Left cardiac atrium (tissue), 4 donors: ENCODE measurements around the gene HHIPL1. TPM values are rescaled to one million over a fixed set of nuclear protein-coding genes. Genes with fewer than 3 reads are reported as not detected.
"Not testable (repeated sequence)": the region's sequence is repeated elsewhere in the genome, so short reads cannot be mapped to it uniquely, and the experiment has no call there.

Source experiments
- ATAC-seq, 2 donors: fragments of 200-7000 bp; cut with Tn5 transposase; one replicate each; pipeline ENCODE4 v1.9.1; 2020; ENCODE audit warnings: mild to moderate bottlenecking in 2 of 2, moderate library complexity in 2 of 2
- DNase-seq: peaks from one replicate; pipeline ENCODE4 v3.0.0-alpha.2; 2020
- intact Hi-C, 2 donors: fragments of 100-400 bp; cut with DNase I; formaldehyde crosslinking; loops; one replicate each; pipeline versions ENCODE4 v1.14.1 to v1.15.1; 2022 to 2023
- total RNA-seq, 2 donors: library from RNA; stranded (reverse); fragmentation: NEBNext Ultra II Directional; extraction: Animal tissue kit (Norgen Biotek cat#: 25700); gene quantifications; one replicate each; pipeline ENCODE4 v1.2.1, GENCODE V29; 2021
- donor health status: DM: no; HTN: yes; CAD: no.
- donor health status: DM: no; HTN: yes; CAD: no; lungs with severe emphysema.
- donor health status: DM: yes; HTN: yes; CAD: no.
- donor health status: Dilated cardiomyopathy.

Gene HHIPL1
- total RNA-seq, 2 donors from 2014 or later: 2.1 to 2.6 TPM

DNA sequence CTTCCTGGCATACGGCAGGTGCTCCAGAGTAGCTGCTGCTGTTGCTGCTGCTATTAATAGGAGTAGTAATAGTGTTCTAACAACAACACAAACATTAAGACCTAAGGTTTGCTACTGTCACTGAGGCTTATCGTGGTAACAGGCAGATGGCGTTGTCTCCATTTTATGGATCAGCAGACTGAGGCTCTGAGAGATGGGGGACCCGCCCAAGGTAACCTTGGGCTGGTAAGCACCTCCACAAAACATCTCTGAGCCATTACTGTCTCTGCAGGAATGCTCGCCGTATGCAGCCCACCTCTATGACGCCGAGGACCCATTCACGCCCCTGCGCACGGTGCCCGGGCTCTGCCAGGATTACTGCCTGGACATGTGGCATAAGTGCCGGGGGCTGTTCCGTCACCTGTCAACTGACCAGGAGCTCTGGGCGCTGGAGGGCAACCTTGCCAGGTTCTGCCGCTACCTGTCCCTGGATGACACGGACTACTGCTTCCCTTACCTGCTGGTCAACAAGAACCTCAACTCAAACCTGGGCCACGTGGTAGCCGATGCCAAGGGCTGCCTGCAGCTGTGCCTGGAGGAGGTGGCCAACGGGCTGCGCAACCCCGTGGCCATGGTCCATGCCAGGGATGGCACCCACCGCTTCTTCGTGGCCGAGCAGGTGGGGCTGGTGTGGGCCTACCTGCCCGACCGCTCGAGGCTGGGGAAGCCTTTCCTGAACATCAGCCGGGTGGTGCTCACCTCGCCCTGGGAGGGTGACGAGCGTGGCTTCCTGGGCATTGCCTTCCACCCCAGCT is 7.2 kb downstream of the HHIPL1 start:
- intact Hi-C loops: no loop called here
- ATAC-seq (no peak), DNase-seq (no peak)

DNA sequence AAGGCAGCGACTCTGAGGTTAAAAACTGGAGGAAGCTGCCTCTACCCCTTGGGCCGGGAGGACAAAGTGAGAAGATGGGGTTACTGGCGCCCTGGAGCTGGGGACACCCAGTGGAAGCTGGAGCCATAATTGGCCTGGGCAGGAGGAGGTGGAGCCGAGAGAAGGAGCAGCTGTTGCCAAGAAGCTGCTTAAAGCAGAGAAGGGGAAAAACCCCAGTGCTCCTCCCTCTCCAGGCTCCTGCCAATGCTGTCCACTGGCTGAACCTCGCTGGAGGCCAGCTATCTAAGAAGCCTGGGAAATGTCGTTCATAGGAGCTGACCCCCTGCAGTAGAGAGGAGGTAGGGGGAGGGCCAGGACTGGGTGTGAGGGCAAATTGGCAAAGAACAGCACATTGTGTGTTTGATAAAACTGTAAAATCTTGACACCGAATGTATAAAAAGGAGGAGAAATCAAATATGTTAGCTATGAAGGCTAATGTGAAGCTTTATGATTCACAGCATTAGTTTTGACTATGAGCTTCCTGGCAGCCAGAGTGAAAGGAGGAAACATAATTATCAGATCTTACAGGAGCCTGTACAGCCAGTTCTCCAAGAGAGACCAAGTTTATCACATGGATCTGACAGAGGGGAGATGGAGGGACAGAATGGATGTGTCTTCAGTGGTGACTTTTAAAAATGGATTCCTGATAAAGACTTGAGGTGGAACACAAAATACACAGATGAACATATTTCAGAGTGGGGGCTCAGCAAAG is 9.5 kb downstream of the HHIPL1 start:
- peak; percentile 86 to 94 for ATAC-seq
- intact Hi-C loops: no loop called here
- peak; percentile 58 for DNase-seq

DNA sequence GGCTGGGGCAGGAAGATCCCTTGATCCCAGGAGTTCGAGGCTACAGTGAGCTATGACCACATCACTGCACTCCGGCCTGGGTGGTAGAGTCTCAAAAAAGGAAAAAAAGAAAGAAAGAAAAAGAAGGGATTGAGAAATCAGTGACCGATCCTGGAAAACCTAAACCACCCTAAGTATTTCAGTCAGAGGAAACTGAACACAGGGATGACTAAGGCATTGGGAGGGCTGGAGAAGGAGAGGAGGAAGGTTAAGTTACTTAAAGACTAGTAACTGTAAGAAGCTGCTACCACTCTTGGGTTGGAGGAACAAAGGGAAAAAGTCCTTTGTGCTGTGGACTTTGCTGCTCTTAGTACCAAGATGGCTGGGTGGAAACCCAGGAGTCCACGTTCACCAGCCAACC is 10.6 kb downstream of the HHIPL1 start:
- intact Hi-C loops: no loop called here
- DNase-seq (no peak), ATAC-seq (peak in 1 of 2 donors; percentile 5)

DNA sequence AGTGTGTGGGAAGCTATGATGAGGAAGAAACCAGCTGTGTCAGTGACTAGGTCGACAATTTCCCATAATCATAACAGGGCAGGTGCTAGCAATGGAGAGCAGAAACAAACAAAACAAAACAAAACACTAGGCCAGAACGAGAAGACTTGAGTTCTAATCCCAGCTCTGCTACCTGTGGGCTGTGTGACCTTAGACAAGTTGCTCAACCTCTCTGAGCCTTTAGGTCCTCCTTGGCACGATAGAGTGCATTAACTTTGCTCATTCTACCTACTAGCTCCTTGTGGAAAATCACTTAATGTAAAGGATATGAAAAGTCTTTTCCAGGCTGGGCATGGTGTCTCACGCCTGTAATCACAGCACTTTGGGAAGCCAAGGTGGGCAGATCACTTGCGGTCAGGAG is 11.2 kb downstream of the HHIPL1 start:
- ATAC-seq: no peak
- intact Hi-C loops: no loop called here
- no peak for DNase-seq

DNA sequence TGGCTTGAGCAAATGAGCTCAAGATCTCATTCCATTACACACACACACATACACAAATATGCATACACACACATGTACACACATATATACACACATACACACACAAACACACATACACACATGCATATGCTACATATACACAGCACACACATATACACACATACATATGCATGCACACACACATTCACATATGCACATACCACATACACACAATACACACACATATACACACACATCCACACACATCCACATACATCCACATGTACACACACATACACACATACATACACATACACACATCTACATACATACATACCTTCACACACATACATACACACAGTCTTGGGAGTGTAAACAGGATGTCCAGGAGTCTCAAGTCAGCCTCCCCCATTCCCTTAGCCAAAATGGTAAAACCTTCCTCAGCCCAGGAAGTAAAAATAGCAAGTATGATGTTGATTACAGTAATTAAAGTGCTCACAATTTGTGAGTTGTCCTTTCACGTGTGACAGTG is 12.8 kb downstream of the HHIPL1 start:
- intact Hi-C loops: no loop called here
- ATAC-seq: no peak
- DNase-seq: no peak

DNA sequence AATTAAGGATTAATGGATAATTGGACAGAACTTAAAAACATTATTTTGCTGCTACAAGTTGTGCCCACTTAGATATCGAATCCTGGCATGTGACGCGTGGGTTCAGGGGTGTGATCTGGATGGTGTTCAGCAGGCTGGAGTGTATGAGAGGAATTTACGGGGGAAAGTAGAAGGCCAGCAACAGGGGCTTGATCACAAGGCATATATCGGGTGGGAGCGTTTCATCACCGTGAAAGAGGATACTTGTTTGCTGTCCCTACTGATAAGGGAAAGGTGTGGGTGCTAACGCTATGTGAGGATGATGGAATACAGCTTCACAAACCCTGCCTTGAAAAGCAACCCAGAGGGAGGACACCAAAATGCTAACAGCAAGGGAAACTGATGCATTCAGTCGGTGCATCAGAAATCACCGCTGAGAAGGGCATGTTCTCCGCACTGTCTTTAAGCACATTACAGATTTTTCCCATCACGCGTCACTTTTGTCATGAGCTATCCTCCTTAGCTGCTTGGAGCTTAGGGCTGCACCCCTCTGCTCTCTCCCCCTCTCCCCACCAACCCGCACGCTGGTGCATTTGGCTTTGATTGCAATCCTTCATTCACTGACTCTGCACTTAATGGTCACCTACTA is 13.4 kb downstream of the HHIPL1 start:
- intact Hi-C loops: no loop called here
- ATAC-seq (no peak), DNase-seq (no peak)

DNA sequence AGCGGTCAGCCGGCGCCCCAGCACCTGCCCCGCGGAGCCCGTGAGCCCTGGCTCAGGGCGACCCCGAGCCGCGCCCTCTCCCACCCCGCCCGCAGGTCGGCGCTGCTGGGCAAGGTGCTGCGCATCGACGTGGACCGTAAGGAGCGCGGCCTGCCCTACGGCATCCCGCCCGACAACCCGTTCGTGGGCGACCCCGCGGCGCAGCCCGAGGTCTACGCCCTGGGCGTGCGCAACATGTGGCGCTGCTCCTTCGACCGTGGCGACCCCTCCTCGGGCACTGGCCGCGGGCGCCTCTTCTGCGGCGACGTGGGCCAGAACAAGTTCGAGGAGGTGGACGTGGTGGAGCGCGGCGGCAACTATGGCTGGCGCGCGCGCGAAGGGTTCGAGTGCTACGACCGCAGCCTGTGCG is 14.4 kb downstream of the HHIPL1 start:
- no peak for DNase-seq
- ATAC-seq: peak in 1 of 2 donors; percentile 9
- intact Hi-C loops: no loop called here

DNA sequence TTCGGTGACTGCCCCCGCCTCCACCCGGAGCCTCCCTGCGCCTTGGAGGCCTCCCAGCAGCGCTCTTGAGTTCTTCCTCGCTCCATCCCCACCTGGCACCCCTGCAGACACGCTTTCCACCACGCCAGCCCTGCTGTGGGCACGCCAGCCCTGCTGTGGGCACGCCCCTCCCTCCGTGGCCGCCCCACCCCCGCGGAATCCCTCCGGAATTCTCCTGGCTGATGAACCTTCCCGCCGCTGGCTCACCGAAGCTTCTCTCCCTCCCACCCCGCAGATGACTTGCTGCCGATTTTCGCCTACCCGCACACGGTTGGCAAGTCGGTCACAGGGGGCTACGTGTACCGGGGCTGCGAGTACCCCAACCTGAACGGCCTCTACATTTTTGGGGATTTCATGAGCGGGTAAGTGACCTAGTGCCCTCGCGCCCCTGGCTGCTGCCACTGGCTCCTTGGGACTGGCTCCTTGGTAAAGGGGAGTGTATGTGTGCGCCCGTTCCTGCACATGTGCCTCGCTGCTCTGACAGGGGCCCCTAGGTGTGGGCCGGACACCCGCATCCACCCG is 15.2 kb downstream of the HHIPL1 start:
- intact Hi-C loops: no loop called here
- peak; percentile 35 to 81 for ATAC-seq
- no peak for DNase-seq

DNA sequence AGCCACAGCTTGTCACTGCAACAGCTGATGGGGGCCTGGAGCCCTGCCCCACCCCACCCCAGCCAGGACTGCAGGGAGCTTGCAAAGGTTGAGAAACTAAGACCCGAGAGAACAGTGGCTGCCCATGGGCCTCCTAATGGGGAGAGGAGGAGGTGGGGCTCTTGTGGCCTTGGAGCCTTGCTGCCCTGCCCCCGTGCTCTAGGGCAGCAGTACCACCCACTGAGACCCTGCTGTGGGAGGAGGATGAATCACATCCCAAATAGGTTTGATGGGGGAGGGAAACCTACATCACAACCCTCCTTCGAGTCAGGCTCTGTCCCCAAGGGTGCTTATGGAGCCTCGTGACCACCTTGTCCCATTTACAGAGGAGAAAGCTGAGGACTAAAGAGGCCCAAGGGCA is 15.9 kb downstream of the HHIPL1 start:
- intact Hi-C loops: no loop called here
- ATAC-seq (no peak), DNase-seq (no peak)

DNA sequence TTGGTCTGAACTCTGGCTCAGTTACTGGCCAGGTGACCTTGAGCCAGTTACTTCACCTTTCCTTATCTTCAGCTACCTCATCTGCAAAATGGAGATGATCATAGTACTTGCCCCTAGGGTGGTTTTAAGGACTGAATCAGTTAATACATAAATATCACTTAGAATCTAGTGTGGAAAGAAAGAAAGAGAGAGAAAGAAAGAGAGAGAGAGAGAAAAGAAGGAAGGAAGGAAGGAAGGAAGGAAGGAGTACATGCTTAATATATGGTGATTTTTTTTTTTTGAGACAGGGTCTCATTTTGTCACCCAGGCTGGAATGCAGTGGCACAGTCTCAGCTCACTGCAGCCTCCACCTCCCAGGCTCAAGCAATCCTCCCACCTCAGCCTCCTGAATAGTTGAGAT is 16.3 kb downstream of the HHIPL1 start:
- ATAC-seq, intact Hi-C loops, DNase-seq: not testable (repeated sequence)

DNA sequence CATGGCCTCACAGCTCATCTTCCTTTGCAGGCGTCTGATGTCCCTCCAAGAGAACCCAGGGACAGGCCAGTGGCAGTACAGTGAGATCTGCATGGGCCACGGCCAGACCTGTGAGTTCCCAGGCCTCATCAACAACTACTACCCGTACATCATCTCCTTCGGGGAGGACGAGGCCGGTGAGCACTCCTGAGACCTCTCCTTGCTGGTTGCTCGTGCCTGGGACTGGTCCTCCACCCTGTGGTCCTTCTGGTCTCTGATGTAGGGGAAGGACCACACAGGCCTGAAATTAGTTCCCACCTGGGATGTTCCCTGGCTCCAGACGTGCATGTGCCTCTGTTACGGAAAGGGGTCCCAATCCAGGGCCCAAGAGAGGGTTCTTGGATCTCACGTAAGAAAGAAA is 17.9 kb downstream of the HHIPL1 start:
- intact Hi-C loops: no loop called here
- no peak for ATAC-seq

DNA sequence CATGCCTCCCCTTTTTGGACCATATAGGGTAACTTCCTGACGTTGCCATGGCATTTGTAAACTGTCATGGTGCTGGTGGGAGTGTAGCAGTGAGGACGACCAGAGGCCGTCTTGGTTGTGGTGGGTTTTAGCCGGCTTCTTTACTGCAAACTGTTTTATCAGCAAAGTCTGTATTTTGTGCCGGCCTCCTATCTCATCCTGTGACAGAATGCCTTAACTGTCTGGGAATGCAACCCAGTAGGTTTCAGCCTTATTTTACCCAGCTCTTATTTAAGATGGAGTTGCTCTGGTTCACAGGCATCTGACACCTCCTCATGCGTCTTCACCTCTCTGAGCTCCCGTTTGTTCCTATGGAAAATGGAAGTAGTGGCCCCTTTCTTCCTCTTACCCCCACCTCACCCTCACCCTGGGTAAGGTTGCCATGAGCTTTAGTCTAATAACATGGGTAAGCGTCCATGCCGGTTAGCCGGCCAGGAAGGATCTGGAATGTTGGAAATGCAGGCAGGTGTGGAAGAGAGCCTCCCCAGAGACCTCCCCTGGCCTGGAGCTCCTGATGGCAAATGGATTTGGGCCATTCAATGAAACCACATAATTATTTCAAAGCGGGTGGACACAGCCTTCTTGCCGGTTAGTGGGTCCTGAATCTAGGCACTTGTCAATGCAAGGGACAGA is 18.6 kb downstream of the HHIPL1 start:
- intact Hi-C loops: no loop called here
- DNase-seq (no peak), ATAC-seq (no peak)

More for the DNA sequence above, 17.9 kb downstream of the HHIPL1 start:
- no peak for DNase-seq

DNA sequence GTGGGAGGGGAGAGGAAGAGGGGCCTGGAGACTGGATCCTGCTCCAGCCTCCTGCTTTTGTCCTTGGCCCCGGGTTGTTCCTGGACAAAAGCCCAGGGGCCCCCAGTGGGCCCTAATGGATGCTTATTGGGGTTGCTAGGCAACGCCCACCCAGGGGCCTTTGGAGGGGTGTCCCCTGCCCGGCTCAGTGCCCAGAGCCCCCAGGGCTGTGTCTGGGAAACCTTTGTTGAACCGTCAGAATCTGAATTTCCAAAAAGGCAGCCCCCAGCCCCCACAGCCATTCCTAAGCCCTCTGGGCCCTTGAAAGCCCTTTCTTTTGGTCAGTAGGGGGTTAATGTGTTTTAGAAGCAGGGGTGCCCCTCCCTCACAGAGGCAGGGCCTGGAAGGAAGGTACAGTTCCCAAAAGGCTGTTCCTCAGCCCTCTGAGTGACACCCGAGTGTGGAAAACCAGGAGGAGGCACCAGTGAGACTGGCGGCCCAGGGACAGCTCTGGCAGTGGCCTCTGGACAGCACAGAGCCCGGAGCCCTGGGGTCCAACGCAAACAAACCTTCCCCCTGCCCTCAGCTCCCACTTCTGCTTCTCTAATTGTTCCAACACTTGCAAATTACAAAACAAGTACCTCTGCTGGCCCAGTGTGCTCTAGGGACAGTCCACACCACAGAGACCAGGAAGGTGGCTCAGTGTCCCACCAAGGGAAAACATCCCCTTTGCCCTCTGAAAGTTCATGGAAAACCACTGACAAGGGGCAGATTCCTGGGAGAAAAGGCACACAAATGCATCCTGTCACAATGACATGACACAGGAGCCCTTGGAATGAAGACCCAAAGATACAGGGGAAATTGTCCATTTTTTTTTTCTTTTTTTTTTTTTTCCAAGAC is 19.4 kb downstream of the HHIPL1 start:
- intact Hi-C loops: no loop called here
- ATAC-seq (no peak), DNase-seq (no peak)

DNA sequence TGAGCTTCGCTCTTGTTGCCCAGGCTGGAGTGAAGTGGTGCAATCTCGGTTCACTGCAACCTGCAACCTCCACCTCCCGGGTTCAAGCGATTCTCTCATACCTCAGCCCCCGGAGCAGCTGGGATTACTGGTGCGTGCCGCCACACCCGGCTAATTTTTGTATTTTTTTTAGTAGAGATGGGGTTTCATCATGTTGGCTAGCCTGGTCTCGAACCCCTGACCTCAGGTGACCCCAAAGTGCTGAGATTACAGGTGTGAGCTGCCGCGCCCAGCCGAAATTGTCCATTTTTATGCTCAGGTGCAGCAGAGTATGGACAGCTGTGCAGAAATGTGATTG is 20.0 kb downstream of the HHIPL1 start:
- ATAC-seq: no peak
- DNase-seq: no peak
- intact Hi-C loops: no loop called here

DNA sequence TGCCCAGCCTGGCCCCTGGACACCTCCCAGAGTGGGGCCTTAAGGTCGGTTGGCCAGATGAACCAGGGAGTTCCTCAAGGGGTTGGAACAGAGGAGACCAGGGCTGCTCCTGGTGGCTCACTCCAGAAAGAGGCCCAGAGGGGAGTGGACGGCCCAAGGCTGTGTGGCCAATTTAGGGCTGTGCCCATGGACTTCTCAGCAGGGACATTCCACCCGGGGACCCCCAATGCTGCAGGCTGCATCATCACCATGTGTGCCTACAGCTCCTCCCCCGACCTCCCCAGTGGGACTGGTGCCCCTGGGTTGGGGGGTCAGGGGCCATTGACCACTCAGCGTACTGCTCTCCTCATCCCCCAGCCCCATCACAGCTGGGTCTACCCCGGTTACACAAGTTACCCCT is 21.6 kb downstream of the HHIPL1 start:
- DNase-seq (no peak), ATAC-seq (no peak)
- intact Hi-C loops: no loop called here

DNA sequence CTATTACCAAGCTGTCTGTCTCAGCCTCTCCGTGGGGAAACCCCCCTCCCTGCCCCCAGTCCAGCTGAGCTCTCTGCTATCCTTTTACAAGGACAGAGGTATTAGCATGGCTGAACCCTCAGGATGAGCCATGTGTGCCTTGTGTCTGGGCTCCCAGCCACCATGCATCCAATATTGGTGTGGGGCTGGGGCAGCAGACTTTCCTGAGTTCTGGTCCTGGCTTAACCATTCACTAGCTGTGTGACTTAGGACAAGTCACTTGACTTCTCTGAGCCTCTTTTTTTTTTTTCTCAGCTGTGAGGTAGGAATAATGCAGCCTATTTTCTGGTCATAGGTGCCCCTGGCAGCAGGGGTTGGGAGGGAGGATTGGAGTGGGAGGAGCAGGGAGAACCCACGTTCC is 22.1 kb downstream of the HHIPL1 start:
- DNase-seq (no peak), ATAC-seq (no peak)
- intact Hi-C loops: no loop called here

DNA sequence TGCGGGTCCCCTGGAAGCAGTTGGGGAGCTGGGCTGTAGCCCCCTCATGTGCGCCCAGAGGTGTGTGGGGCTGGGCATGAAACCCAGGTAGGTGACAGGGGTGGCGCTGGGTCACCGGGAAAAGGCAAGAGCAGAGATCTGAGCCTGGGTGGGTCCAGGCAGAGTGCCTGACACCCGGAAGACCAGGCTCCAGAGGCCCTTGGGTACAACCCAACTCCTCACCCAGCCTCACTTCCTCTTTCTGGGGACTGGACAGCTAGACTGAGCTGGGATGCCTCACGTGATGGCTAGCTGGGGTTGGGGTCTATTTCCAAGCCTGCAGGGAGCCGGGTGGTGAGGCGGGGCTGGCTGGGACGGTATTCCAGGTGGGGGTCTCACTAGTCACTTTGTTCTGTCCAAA is 22.9 kb downstream of the HHIPL1 start:
- DNase-seq (no peak), ATAC-seq (no peak)
- intact Hi-C loops: no loop called here
